Thyroid gland (tissue), 4 donors: ENCODE measurements around the gene KANSL2. TPM values are rescaled to one million over a fixed set of nuclear protein-coding genes. Genes with fewer than 3 reads are reported as not detected.
"Not testable (repeated sequence)": the region's sequence is repeated elsewhere in the genome, so short reads cannot be mapped to it uniquely, and the experiment has no call there.

Experiments
- DNase-seq, 2 donors: peaks; one replicate each; pipeline ENCODE4 v3.0.0-alpha.2; 2019
- H3K27ac ChIP-seq, 3 donors: fragments of 200-600 bp; sonication (generic); 1 replicate in 2 of 3; 2 replicates in 1 of 3; pipeline ENCODE4 v1.5.1; 2016 to 2019; ENCODE audit warnings: mild to moderate bottlenecking in 1 of 3, moderate library complexity in 1 of 3
- H3K27me3 ChIP-seq: fragments of 200-600 bp; sonication (generic); one replicate; pipeline ENCODE4 v1.5.1; 2019
- H3K36me3 ChIP-seq, 2 donors: fragments of 200-600 bp; sonication (generic); one replicate each; pipeline ENCODE4 v1.5.1; 2016 to 2019
- H3K4me1 ChIP-seq, 2 donors: fragments of 200-600 bp; sonication (generic); one replicate each; pipeline ENCODE4 v1.5.1; 2017 to 2019
- H3K4me3 ChIP-seq, 3 donors: fragments of 200-600 bp; sonication (generic); replicated peaks in 1 of 3; 1 replicate in 2 of 3; 2 replicates in 1 of 3; pipeline ENCODE4 v1.5.1; 2016; ENCODE audit warnings: mild to moderate bottlenecking in 1 of 3
- H3K9me3 ChIP-seq: fragments of 200-600 bp; sonication (generic); one replicate; pipeline ENCODE4 v1.5.1; 2017
- POLR2A ChIP-seq, 2 donors: fragments of 450-650 bp; IDR thresholded peaks; one replicate each; pipeline ENCODE4 v1.6.1; 2017; ENCODE audit warnings: antibody characterized with exemption in 2 of 2, mild to moderate bottlenecking in 2 of 2, moderate library complexity in 1 of 2
- WGBS, 2 donors: methylation state at CpG; one replicate each; pipeline ENCODE4 v1.1.5; 2017; 5-methylcytosine and 5-hydroxymethylcytosine counted together
- intact Hi-C: fragments of 100-400 bp; cut with DNase I; formaldehyde crosslinking; loops from one replicate; pipeline ENCODE4 v1.15.1; 2023
- total RNA-seq, 4 donors: library from RNA; depleted of rRNA; stranded (reverse); fragments of >200 nt; gene quantifications; one replicate each; pipeline ENCODE4 v1.2.3, GENCODE V29; 2016
- TF ChIP-seq, protein P1 (sequence below), 6 experiments: fragments of 200-600 bp in 3 of 6; fragments of 450-650 bp in 3 of 6; sonication (generic) in 3 of 6; IDR thresholded peaks; one replicate each; pipeline ENCODE4 v1.5.1; 2016 to 2019; ENCODE audit warnings: antibody characterized with exemption in 6 of 6, mild to moderate bottlenecking in 2 of 6, inconsistent platforms in 1 of 6, moderate library complexity in 1 of 6

Gene KANSL2
- total RNA-seq, 4 donors from 2014 or later: 31.8 to 64.7 (median 45.4) TPM

DNA sequence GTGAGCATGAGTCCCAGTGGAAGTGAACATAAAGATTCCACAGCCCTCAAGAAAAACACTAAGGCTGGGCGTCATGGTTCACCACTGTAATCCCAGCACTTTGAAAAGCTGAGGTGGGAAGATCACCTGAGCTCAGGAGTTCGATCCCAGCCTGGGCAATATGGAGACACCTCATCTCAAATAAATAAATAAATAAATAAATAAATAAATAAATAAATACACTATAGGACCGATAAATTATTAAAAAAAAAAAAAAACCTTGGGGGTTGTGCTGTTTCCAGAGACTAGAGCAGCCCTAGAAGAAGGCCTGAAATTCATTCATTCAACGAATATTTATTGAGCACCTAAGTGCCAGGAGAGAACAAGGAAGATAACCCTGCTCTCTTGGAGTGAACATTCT, 1.5 kb upstream of the KANSL2 start:
- H3K4me1 ChIP-seq: peaks cover 16 to 23% of the 10 kb centered on the region in 2 donors

DNA sequence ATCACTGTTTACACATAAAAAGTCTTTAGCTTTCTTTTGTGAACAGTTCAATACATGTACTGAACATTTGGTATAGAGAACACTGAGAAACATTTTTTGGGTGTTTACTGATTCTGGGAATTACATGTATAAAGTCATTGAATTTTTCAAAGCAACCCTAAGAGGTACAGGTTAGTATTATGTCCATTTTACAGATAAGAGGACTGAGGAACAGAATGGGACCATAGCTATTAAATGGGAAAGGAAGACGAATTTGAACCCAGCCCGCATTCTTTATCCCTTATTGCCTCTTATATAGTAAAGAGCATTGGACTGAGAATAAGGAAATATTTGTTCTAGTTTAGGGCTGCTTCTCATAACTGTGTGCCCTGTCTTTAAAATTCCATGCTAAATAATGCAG, 889 bp upstream of the KANSL2 start:
- no peaks in the 10 kb centered on the region for H3K9me3 ChIP-seq
- whole genome bisulfite sequencing, 2 donors: 85 to 94% methylated on average over 2 of the region's 2 CpGs
- no peaks in the 10 kb centered on the region for H3K27me3 ChIP-seq
- DNase-seq: no peak
- H3K36me3 ChIP-seq: peaks cover 6 to 8% of the 10 kb centered on the region in 2 donors
- peak overlapping the region in 2 of 3 donors; percentile 44 to 82 for H3K4me3 ChIP-seq
- peak overlapping the region in 1 of 3 donors; percentile 29 for H3K27ac ChIP-seq
- intact Hi-C loops: no loop called here
- H3K4me1 ChIP-seq: peaks cover 16 to 29% of the 10 kb centered on the region in 2 donors
- no peak for TF ChIP-seq POLR2A (IDR thresholded peaks at IDR 0.05)
- TF ChIP-seq, protein P1, sequence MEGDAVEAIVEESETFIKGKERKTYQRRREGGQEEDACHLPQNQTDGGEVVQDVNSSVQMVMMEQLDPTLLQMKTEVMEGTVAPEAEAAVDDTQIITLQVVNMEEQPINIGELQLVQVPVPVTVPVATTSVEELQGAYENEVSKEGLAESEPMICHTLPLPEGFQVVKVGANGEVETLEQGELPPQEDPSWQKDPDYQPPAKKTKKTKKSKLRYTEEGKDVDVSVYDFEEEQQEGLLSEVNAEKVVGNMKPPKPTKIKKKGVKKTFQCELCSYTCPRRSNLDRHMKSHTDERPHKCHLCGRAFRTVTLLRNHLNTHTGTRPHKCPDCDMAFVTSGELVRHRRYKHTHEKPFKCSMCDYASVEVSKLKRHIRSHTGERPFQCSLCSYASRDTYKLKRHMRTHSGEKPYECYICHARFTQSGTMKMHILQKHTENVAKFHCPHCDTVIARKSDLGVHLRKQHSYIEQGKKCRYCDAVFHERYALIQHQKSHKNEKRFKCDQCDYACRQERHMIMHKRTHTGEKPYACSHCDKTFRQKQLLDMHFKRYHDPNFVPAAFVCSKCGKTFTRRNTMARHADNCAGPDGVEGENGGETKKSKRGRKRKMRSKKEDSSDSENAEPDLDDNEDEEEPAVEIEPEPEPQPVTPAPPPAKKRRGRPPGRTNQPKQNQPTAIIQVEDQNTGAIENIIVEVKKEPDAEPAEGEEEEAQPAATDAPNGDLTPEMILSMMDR (IDR thresholded peaks at IDR 0.05): no peak

More for the DNA sequence above, 1.5 kb upstream of the KANSL2 start:
- Histone ChIP-seq H3K4me3 (no peak overlapping the region), H3K36me3 (peaks cover 6 to 8% of the 10 kb centered on the region in 2 donors), H3K27ac (no peak overlapping the region), H3K9me3 (no peaks in the 10 kb centered on the region), H3K27me3 (no peaks in the 10 kb centered on the region)
- intact Hi-C loops: no loop called here
- TF ChIP-seq POLR2A (IDR thresholded peaks at IDR 0.05): no peak
- TF ChIP-seq, protein P1 (IDR thresholded peaks at IDR 0.05): no peak
- 91 to 94% methylated on average over 4 of the region's 4 CpGs for WGBS, 2 donors
- DNase-seq: no peak

DNA sequence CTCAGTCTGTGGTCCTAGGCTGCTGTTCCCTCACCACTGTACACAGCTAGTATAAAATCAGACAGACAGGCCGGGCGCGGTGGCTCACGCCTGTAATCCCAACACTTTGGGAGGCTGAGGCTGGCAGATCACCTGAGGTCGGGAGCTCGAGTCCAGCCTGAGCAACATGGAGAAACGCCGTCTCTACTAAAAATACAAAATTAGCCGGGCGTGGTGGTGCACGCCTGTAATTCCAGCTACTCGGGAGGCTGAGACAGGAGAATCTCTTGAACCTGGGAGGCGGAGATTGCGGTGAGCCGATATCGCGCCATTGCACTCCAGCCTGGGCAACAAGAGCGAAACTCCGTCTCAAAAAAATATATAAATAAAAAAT, 481 bp upstream of the KANSL2 start:
- intact Hi-C loops, H3K9me3 ChIP-seq, H3K27me3 ChIP-seq, DNase-seq, H3K36me3 ChIP-seq: not testable (repeated sequence)
- 26 to 32% methylated on average over 11 to 15 of the region's 19 CpGs for WGBS, 2 donors
- H3K27ac ChIP-seq: peak overlapping the region in 2 of 3 donors; percentile 29 to 38
- peaks cover 16 to 29% of the 10 kb centered on the region in 2 donors for H3K4me1 ChIP-seq
- H3K4me3 ChIP-seq: peak overlapping the region in 2 of 3 donors; percentile 44 to 82

DNA sequence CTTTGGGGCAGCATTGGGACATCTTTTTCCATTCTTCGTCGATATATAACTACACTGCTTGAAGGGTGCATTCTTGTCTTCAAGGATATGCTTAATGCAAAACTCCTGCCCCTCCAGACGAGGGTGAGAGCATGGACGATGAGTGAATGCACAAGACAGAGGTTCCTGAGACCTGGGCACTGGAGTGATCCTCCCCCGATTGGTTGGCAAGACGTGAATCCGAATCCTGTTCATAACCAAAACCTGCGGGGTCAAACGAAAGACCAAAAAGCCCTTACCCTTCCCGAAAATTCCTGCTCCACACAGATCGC, 684 bp downstream of the KANSL2 start:
- Histone ChIP-seq H3K4me3 (peak overlapping the region; percentile 61 to 100 (median 96)), H3K36me3 (peaks cover 6 to 8% of the 10 kb centered on the region in 2 donors), H3K27ac (peak overlapping the region; percentile 77 to 90 (median 80)), H3K4me1 (peaks cover 16 to 32% of the 10 kb centered on the region in 2 donors), H3K9me3 (no peaks in the 10 kb centered on the region), H3K27me3 (no peaks in the 10 kb centered on the region)
- intact Hi-C loops: no loop called here
- 1 to 2% methylated on average over 5 to 11 of the region's 11 CpGs for WGBS, 2 donors
- DNase-seq: no peak
- TF ChIP-seq POLR2A (IDR thresholded peaks at IDR 0.05): no peak
- TF ChIP-seq, protein P1 (IDR thresholded peaks at IDR 0.05): no peak

DNA sequence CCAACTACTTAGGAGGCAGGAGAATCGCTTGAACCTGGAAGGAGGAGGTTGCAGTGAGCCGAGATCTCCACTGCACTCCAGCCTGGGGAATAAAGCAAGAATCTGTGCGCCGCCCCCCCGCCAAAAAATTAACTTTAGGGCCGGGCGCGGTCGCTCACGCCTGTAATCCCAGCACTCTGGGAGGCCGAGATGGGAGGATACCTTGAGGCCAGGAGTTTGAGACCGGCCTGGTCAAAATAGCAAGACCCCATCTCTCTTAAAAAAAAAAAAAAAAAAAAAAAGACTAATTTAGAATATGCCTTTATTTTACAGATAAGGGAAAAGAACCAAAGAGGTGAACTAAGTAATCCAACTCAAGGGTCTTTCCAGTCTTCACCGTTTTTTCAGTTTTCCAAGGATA, 1.2 kb downstream of the KANSL2 start:
- TF ChIP-seq POLR2A (IDR thresholded peaks at IDR 0.05): no peak
- TF ChIP-seq, protein P1 (IDR thresholded peaks at IDR 0.05): no peak
- Histone ChIP-seq H3K9me3 (no peaks in the 10 kb centered on the region), H3K36me3 (peaks cover 6 to 8% of the 10 kb centered on the region in 2 donors), H3K27me3 (no peaks in the 10 kb centered on the region), H3K4me1 (peaks cover 16 to 32% of the 10 kb centered on the region in 2 donors), H3K4me3 (peak overlapping the region in 2 of 3 donors; percentile 61 to 96), H3K27ac (no peak overlapping the region)
- intact Hi-C loops: no loop called here
- 80% methylated on average over 13 of the region's 13 CpGs for WGBS, 2 donors
- no peak for DNase-seq
